Muscle layer of colon (tissue), 2 donors: ENCODE results near the gene TUBGCP4.

Source experiments
- H3K27ac ChIP-seq: one replicate; pipeline ENCODE4 v1.7.0; 2013; ENCODE audit warnings: low read depth, mild to moderate bottlenecking, low read length, moderate library complexity
- H3K27me3 ChIP-seq, 2 donors: one replicate each; pipeline ENCODE4 v1.7.0; 2013; ENCODE audit warnings: low read length in 2 of 2, mild to moderate bottlenecking in 2 of 2; ENCODE audit not compliant: insufficient read depth in 2 of 2, control insufficient read depth in 1 of 2
- H3K36me3 ChIP-seq: one replicate; pipeline ENCODE4 v1.7.0; 2013; ENCODE audit warnings: mild to moderate bottlenecking, low read length; ENCODE audit not compliant: insufficient read depth
- H3K4me1 ChIP-seq: one replicate; pipeline ENCODE4 v1.7.0; 2013; ENCODE audit warnings: mild to moderate bottlenecking, low read length; ENCODE audit not compliant: insufficient read depth
- H3K4me3 ChIP-seq, 2 donors: one replicate each; pipeline ENCODE4 v1.7.0; 2013; ENCODE audit warnings: low read length in 2 of 2, low read depth in 1 of 2, mild to moderate bottlenecking in 1 of 2, moderate library complexity in 1 of 2
- H3K9ac ChIP-seq: one replicate; pipeline ENCODE4 v1.7.0; 2013; ENCODE audit warnings: low read length
- H3K9me3 ChIP-seq: one replicate; pipeline ENCODE4 v1.7.0; 2013; ENCODE audit warnings: mild to moderate bottlenecking, low read length
- donor health status: abdominal sarcoma.
- donor health status: Adenocarcinoma of cecum.

The TUBGCP4 gene

GRCh38 chr15:43406189-43406588 lies 35.3 kb downstream of the TUBGCP4 start:
- peaks cover 18% of the 10 kb centered on the region for H3K4me1 ChIP-seq
- H3K4me3 ChIP-seq = no peak overlapping the region
- H3K9ac ChIP-seq = no peak overlapping the region
- H3K9me3 ChIP-seq = no peaks in the 10 kb centered on the region
- peak overlapping the region; percentile 16 for H3K27ac ChIP-seq
- peaks cover 83% of the 10 kb centered on the region for H3K36me3 ChIP-seq
- no peaks in the 10 kb centered on the region for H3K27me3 ChIP-seq

GRCh38 chr15:43406808-43407207 lies 35.9 kb downstream of the TUBGCP4 start:
- Histone ChIP-seq H3K27ac (peak overlapping the region; percentile 16), H3K4me1 (peaks cover 18% of the 10 kb centered on the region), H3K36me3 (peaks cover 79% of the 10 kb centered on the region), H3K9me3 (no peaks in the 10 kb centered on the region), H3K27me3 (no peaks in the 10 kb centered on the region), H3K4me3 (no peak overlapping the region), H3K9ac (no peak overlapping the region)

- Histone ChIP-seq H3K27ac (no peak overlapping the region), H3K9ac (no peak overlapping the region), H3K4me1 (peaks cover 18% of the 10 kb centered on the region), H3K9me3 (no peaks in the 10 kb centered on the region), H3K36me3 (peaks cover 79% of the 10 kb centered on the region), H3K27me3 (no peaks in the 10 kb centered on the region), H3K4me3 (no peak overlapping the region)
These were observed 37.9 kb downstream of the TUBGCP4 start for GRCh38 chr15:43408789-43409188.

- peaks cover 18% of the 10 kb centered on the region for H3K4me1 ChIP-seq
These were observed 39.8 kb downstream of the TUBGCP4 start for GRCh38 chr15:43410572-43411214.

GRCh38 chr15:43412096-43412495 lies 41.2 kb downstream of the TUBGCP4 start:
- H3K4me1 ChIP-seq = peaks cover 5% of the 10 kb centered on the region
- no peaks in the 10 kb centered on the region for H3K9me3 ChIP-seq
- H3K36me3 ChIP-seq = peaks cover 94% of the 10 kb centered on the region
- no peak overlapping the region for H3K27ac ChIP-seq
- no peaks in the 10 kb centered on the region for H3K27me3 ChIP-seq
- H3K4me3 ChIP-seq = no peak overlapping the region
- H3K9ac ChIP-seq = no peak overlapping the region

More at GRCh38 chr15:43410572-43411214, 39.8 kb downstream of the TUBGCP4 start:
- Histone ChIP-seq H3K27me3 (no peaks in the 10 kb centered on the region), H3K36me3 (peaks cover 84% of the 10 kb centered on the region), H3K4me3 (no peak overlapping the region), H3K9me3 (no peaks in the 10 kb centered on the region), H3K27ac (no peak overlapping the region), H3K9ac (no peak overlapping the region)

- Histone ChIP-seq H3K36me3 (peaks cover 80% of the 10 kb centered on the region), H3K27me3 (no peaks in the 10 kb centered on the region), H3K4me3 (no peak overlapping the region), H3K27ac (no peak overlapping the region), H3K9me3 (no peaks in the 10 kb centered on the region), H3K9ac (no peak overlapping the region), H3K4me1 (no peaks in the 10 kb centered on the region)
These were observed 43.3 kb downstream of the TUBGCP4 start for GRCh38 chr15:43414196-43414595.

GRCh38 chr15:43420435-43420834 lies 49.5 kb downstream of the TUBGCP4 start:
- no peak overlapping the region for H3K27ac ChIP-seq
- H3K4me1 ChIP-seq = no peaks in the 10 kb centered on the region
- H3K36me3 ChIP-seq = peaks cover 77% of the 10 kb centered on the region
- H3K9ac ChIP-seq = no peak overlapping the region
- H3K27me3 ChIP-seq = no peaks in the 10 kb centered on the region
- no peak overlapping the region for H3K4me3 ChIP-seq
- H3K9me3 ChIP-seq = no peaks in the 10 kb centered on the region

- H3K4me1 ChIP-seq = no peaks in the 10 kb centered on the region
- no peaks in the 10 kb centered on the region for H3K27me3 ChIP-seq
- no peak overlapping the region for H3K27ac ChIP-seq
- H3K9me3 ChIP-seq = no peaks in the 10 kb centered on the region
- H3K36me3 ChIP-seq = peaks cover 72% of the 10 kb centered on the region
- H3K4me3 ChIP-seq = no peak overlapping the region
- H3K9ac ChIP-seq = no peak overlapping the region
These were observed 50.0 kb downstream of the TUBGCP4 start for GRCh38 chr15:43420876-43421275.

GRCh38 chr15:43423793-43424192 lies 52.9 kb downstream of the TUBGCP4 start:
- Histone ChIP-seq H3K27me3 (no peaks in the 10 kb centered on the region), H3K36me3 (peaks cover 71% of the 10 kb centered on the region), H3K9ac (no peak overlapping the region), H3K9me3 (no peaks in the 10 kb centered on the region), H3K4me3 (no peak overlapping the region), H3K27ac (no peak overlapping the region), H3K4me1 (no peaks in the 10 kb centered on the region)

GRCh38 chr15:43429687-43430086 lies 58.8 kb downstream of the TUBGCP4 start:
- no peak overlapping the region for H3K4me3 ChIP-seq
- H3K9me3 ChIP-seq = no peaks in the 10 kb centered on the region
- H3K9ac ChIP-seq = no peak overlapping the region
- H3K36me3 ChIP-seq = peaks cover 54% of the 10 kb centered on the region
- no peaks in the 10 kb centered on the region for H3K4me1 ChIP-seq
- H3K27me3 ChIP-seq = no peaks in the 10 kb centered on the region
- H3K27ac ChIP-seq = no peak overlapping the region

- no peak overlapping the region for H3K9ac ChIP-seq
- H3K27ac ChIP-seq = no peak overlapping the region
- no peaks in the 10 kb centered on the region for H3K9me3 ChIP-seq
- H3K4me3 ChIP-seq = no peak overlapping the region
- peaks cover 44% of the 10 kb centered on the region for H3K36me3 ChIP-seq
- H3K4me1 ChIP-seq = no peaks in the 10 kb centered on the region
- no peaks in the 10 kb centered on the region for H3K27me3 ChIP-seq
These were observed 62.3 kb downstream of the TUBGCP4 start for GRCh38 chr15:43433165-43433564.

GRCh38 chr15:43433661-43434303 lies 62.9 kb downstream of the TUBGCP4 start:
- H3K36me3 ChIP-seq = peaks cover 45% of the 10 kb centered on the region

More at GRCh38 chr15:43433661-43434303, 62.9 kb downstream of the TUBGCP4 start:
- no peaks in the 10 kb centered on the region for H3K27me3 ChIP-seq
- no peak overlapping the region for H3K4me3 ChIP-seq
- H3K9ac ChIP-seq = no peak overlapping the region
- H3K27ac ChIP-seq = no peak overlapping the region
- H3K9me3 ChIP-seq = no peaks in the 10 kb centered on the region
- H3K4me1 ChIP-seq = no peaks in the 10 kb centered on the region
